ENCODE measurements around the gene MMP20.
"Not testable (repeated sequence)": the region's sequence is repeated elsewhere in the genome, so short reads cannot be mapped to it uniquely, and the experiment has no call there.

Gene MMP20

GRCh38 chr11:102625177-102625576 is at the start of gene MMP20:
Gene MMP20, minus strand, starts transcription at chr11:102625332. Its CDS starts 13 bp downstream, at chr11:102625319.
- DNase-seq (ENCODE audit: extremely low read depth in 1 of 2, low read depth in 1 of 2), result no peak

- no peak for DNase-seq (ENCODE audit: extremely low read depth in 1 of 2, low read depth in 1 of 2)
These were observed 44.5 kb upstream of the MMP20 start for GRCh38 chr11:102669664-102670063.

GRCh38 chr11:102666331-102666957 is 41.3 kb upstream of the MMP20 start:
- no peak for DNase-seq (ENCODE audit: extremely low read depth in 1 of 2, low read depth in 1 of 2)

- DNase-seq (ENCODE audit: extremely low read depth in 1 of 2, low read depth in 1 of 2), result no peak
These were observed 39.0 kb upstream of the MMP20 start for GRCh38 chr11:102664001-102664752.

GRCh38 chr11:102662607-102663006 is 37.5 kb upstream of the MMP20 start:
- no peak for DNase-seq (ENCODE audit: extremely low read depth in 1 of 2, low read depth in 1 of 2)

- DNase-seq (ENCODE audit: extremely low read depth in 1 of 2, low read depth in 1 of 2), result no peak
These were observed 35.9 kb upstream of the MMP20 start for GRCh38 chr11:102661040-102661439.

- DNase-seq (ENCODE audit: extremely low read depth in 1 of 2, low read depth in 1 of 2), result no peak
These were observed 31.4 kb upstream of the MMP20 start for GRCh38 chr11:102656528-102656927.

- no peak for DNase-seq (ENCODE audit: extremely low read depth in 1 of 2, low read depth in 1 of 2)
These were observed 30.4 kb upstream of the MMP20 start for GRCh38 chr11:102655547-102655946.

- no peak for DNase-seq (ENCODE audit: extremely low read depth in 1 of 2, low read depth in 1 of 2)
These were observed 29.6 kb upstream of the MMP20 start for GRCh38 chr11:102654761-102655160.

GRCh38 chr11:102653744-102654291 is 28.7 kb upstream of the MMP20 start:
- DNase-seq (ENCODE audit: extremely low read depth in 1 of 2, low read depth in 1 of 2), result no peak

GRCh38 chr11:102647430-102647829 is 22.3 kb upstream of the MMP20 start:
- DNase-seq (ENCODE audit: extremely low read depth in 1 of 2, low read depth in 1 of 2), result no peak

- DNase-seq (ENCODE audit: extremely low read depth in 1 of 2, low read depth in 1 of 2), result no peak
These were observed 18.8 kb upstream of the MMP20 start for GRCh38 chr11:102643941-102644340.

- DNase-seq (ENCODE audit: extremely low read depth in 1 of 2, low read depth in 1 of 2), result no peak
These were observed 15.8 kb upstream of the MMP20 start for GRCh38 chr11:102640946-102641345.

GRCh38 chr11:102639656-102640055 is 14.5 kb upstream of the MMP20 start:
- DNase-seq (ENCODE audit: extremely low read depth in 1 of 2, low read depth in 1 of 2), result no peak

GRCh38 chr11:102637731-102638130 is 12.6 kb upstream of the MMP20 start:
- DNase-seq (ENCODE audit: extremely low read depth in 1 of 2, low read depth in 1 of 2), result no peak

- no peak for DNase-seq (ENCODE audit: extremely low read depth in 1 of 2, low read depth in 1 of 2)
These were observed 8.4 kb upstream of the MMP20 start for GRCh38 chr11:102633385-102634026.

- DNase-seq (ENCODE audit: extremely low read depth in 1 of 2, low read depth in 1 of 2), result no peak
These were observed 6.9 kb upstream of the MMP20 start for GRCh38 chr11:102632026-102632425.

GRCh38 chr11:102630598-102631448 is 5.7 kb upstream of the MMP20 start:
- DNase-seq (ENCODE audit: extremely low read depth in 1 of 2, low read depth in 1 of 2), result no peak

- DNase-seq (ENCODE audit: extremely low read depth in 1 of 2, low read depth in 1 of 2), result not testable (repeated sequence)
These were observed 4.8 kb upstream of the MMP20 start for GRCh38 chr11:102629908-102630307.

GRCh38 chr11:102626676-102627075 is 1.5 kb upstream of the MMP20 start:
- no peak for DNase-seq (ENCODE audit: extremely low read depth in 1 of 2, low read depth in 1 of 2)

GRCh38 chr11:102623998-102624397 is 1.1 kb downstream of the MMP20 start:
- no peak for DNase-seq (ENCODE audit: extremely low read depth in 1 of 2, low read depth in 1 of 2)
